Upper lobe of right lung (tissue), 1 donor: Measurements from ENCODE around the gene EPHX1. TPM values are rescaled to one million over a fixed set of nuclear protein-coding genes. Genes with fewer than 3 reads are reported as not detected.

Source experiments
- ATAC-seq: fragments of 200-7000 bp; cut with Tn5 transposase; one replicate; pipeline ENCODE4 v1.9.1; 2020; ENCODE audit warnings: mild to moderate bottlenecking, moderate library complexity
- DNase-seq: peaks from one replicate; pipeline ENCODE4 v3.0.0-alpha.2; 2020
- H3K27ac ChIP-seq: fragments of 200-600 bp; one replicate; pipeline ENCODE4 v1.8.0; 2022
- H3K27me3 ChIP-seq: fragments of 200-600 bp; one replicate; pipeline ENCODE4 v1.8.0; 2022; ENCODE audit warnings: mild to moderate bottlenecking
- H3K36me3 ChIP-seq: fragments of 200-600 bp; one replicate; pipeline ENCODE4 v1.8.0; 2022
- H3K4me1 ChIP-seq: fragments of 200-600 bp; one replicate; pipeline ENCODE4 v1.8.0; 2022
- H3K4me3 ChIP-seq: fragments of 200-600 bp; one replicate; pipeline ENCODE4 v1.8.0; 2022; ENCODE audit warnings: mild to moderate bottlenecking
- H3K9me3 ChIP-seq: fragments of 200-600 bp; one replicate; pipeline ENCODE4 v1.8.0; 2022
- intact Hi-C: fragments of 100-400 bp; cut with DNase I; formaldehyde crosslinking; loops from one replicate; pipeline ENCODE4 v1.11.0; 2022
- total RNA-seq: library from RNA; stranded (reverse); fragmentation: NEBNext Ultra II Directional; extraction: Animal tissue kit (Norgen Biotek cat#: 25700); gene quantifications from one replicate; pipeline ENCODE4 v1.2.1, GENCODE V29; 2021
- TF ChIP-seq, protein P1 (sequence below): fragments of 200-600 bp; IDR thresholded peaks from one replicate; pipeline ENCODE4 v1.8.0; 2022; ENCODE audit warnings: antibody characterized with exemption
- donor health status: DM: no; HTN: yes; CAD: no; lungs with severe emphysema.

The EPHX1 gene
- total RNA-seq, 1 donor from 2014 or later: 245 TPM

- Histone ChIP-seq H3K9me3 (no peaks in the 10 kb centered on the region), H3K4me1 (peaks cover 61% of the 10 kb centered on the region), H3K4me3 (no peak overlapping the region), H3K36me3 (no peaks in the 10 kb centered on the region), H3K27me3 (no peaks in the 10 kb centered on the region), H3K27ac (peak overlapping the region; percentile 36)
- DNase-seq (no peak), ATAC-seq (peak; percentile 60)
- TF ChIP-seq, protein P1, sequence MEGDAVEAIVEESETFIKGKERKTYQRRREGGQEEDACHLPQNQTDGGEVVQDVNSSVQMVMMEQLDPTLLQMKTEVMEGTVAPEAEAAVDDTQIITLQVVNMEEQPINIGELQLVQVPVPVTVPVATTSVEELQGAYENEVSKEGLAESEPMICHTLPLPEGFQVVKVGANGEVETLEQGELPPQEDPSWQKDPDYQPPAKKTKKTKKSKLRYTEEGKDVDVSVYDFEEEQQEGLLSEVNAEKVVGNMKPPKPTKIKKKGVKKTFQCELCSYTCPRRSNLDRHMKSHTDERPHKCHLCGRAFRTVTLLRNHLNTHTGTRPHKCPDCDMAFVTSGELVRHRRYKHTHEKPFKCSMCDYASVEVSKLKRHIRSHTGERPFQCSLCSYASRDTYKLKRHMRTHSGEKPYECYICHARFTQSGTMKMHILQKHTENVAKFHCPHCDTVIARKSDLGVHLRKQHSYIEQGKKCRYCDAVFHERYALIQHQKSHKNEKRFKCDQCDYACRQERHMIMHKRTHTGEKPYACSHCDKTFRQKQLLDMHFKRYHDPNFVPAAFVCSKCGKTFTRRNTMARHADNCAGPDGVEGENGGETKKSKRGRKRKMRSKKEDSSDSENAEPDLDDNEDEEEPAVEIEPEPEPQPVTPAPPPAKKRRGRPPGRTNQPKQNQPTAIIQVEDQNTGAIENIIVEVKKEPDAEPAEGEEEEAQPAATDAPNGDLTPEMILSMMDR: no peak
- intact Hi-C loops: no loop called here
These were observed 10.7 kb downstream of the EPHX1 start for GRCh38 chr1:225820522-225821120.

DNA sequence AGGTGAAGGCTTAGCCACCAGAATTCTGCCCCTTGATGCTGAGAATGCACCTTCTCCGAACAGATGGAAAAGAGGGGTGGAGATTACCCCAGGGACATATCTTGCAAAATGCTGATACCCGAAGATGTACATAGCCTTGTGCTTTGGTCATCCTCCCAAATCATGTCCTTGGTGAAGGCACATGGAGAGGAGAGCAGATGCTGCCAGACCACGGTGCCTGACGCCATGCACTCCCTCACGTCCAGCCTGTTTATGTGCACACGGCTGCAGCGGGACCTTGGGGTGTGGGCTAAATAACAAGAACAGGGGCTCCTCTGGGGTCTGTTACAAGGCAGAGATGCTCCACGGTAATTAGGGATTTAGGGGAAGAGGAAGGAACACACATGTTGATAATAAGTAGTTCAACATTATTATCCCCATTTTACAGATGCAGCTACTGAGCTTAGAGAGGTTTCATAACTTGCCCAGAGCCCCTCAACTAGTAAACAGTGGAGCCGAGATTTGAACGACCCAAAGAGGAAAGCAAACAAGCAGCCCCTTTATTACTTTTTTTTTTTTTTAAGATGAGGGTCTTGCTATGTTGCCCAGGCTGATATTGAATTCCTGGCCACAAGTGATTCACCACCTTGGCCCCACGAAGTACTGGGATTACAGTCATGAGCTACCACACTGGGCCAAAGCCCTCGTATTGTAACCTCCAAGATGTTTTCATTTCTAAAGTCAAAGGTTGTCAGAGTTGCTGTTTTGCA lies 12.9 kb downstream of the EPHX1 start:
- ATAC-seq: no peak
- no peak for DNase-seq
- Histone ChIP-seq H3K36me3 (no peaks in the 10 kb centered on the region), H3K27me3 (no peaks in the 10 kb centered on the region), H3K4me3 (no peak overlapping the region), H3K9me3 (no peaks in the 10 kb centered on the region), H3K27ac (peak overlapping the region; percentile 3), H3K4me1 (peaks cover 55% of the 10 kb centered on the region)
- TF ChIP-seq, protein P1: no peak
- intact Hi-C loops: no loop called here

DNA sequence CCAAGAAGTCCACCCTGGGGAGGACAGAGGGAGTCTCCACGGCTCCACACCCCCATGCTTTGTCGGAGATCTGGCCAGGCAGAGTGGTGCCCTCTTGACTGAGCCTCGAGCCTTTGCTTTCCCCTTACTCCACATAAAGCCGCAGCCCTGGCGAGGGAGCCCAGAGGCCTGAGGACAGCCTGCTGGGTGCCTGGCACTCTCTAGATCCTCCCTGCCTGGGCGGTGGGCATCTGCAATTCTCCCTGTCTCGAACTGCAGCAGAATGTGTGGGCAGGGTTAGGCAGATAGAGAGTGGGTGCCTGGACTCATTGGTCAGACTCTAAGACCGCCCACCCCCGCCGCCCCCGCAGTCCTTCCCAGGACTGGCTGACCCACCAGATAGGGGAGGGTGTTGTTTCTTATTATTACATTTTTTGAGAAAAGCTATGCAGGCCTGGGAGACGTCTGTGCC lies 13.9 kb downstream of the EPHX1 start:
- Histone ChIP-seq H3K36me3 (peaks cover 4% of the 10 kb centered on the region), H3K4me3 (no peak overlapping the region), H3K27ac (no peak overlapping the region), H3K4me1 (peaks cover 46% of the 10 kb centered on the region), H3K27me3 (no peaks in the 10 kb centered on the region), H3K9me3 (no peaks in the 10 kb centered on the region)
- TF ChIP-seq, protein P1: no peak
- DNase-seq: no peak
- no peak for ATAC-seq
- intact Hi-C loops: no loop called here

DNA sequence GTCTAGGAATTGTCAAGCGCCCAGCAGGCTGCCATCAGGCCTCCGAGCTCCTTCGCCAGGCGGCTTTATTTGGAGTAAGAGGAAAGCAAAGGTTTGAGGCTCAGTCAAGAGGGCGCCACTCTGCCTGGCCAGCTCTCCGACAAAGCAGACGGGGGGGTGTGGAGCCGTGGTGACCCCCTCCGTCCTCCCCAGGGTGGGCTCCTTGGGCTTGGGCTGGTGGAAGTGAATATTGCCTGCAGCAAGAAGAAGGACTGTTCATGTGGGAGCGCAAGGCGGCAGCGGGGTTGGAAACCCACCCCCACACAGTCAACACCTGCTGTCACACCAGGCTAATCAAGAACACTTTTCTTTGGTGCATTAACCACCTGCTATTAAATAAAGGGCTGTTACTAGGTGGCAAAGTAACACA lies 14.6 kb downstream of the EPHX1 start:
- Histone ChIP-seq H3K36me3 (peaks cover 11% of the 10 kb centered on the region), H3K27ac (no peak overlapping the region), H3K4me3 (no peak overlapping the region), H3K9me3 (no peaks in the 10 kb centered on the region), H3K27me3 (no peaks in the 10 kb centered on the region), H3K4me1 (peaks cover 46% of the 10 kb centered on the region)
- DNase-seq: no peak
- intact Hi-C loops: no loop called here
- TF ChIP-seq, protein P1: no peak
- no peak for ATAC-seq

- Histone ChIP-seq H3K4me1 (peaks cover 41% of the 10 kb centered on the region), H3K27me3 (no peaks in the 10 kb centered on the region), H3K4me3 (no peak overlapping the region), H3K9me3 (no peaks in the 10 kb centered on the region), H3K36me3 (peaks cover 16% of the 10 kb centered on the region), H3K27ac (no peak overlapping the region)
- ATAC-seq (peak; percentile 5), DNase-seq (no peak)
- TF ChIP-seq, protein P1: no peak
- intact Hi-C loops: no loop called here
These were observed 15.2 kb downstream of the EPHX1 start for GRCh38 chr1:225825078-225825477.
